Prostate gland (tissue), 2 donors: ENCODE measurements around the gene DIAPH2.

Source experiments
- CTCF ChIP-seq, 4 experiments: fragments of 200-600 bp in 2 of 4; fragments of 450-650 bp in 2 of 4; sonication (generic) in 2 of 4; IDR thresholded peaks; 1 replicate in 3 of 4; 2 replicates in 1 of 4; pipeline ENCODE4 v1.5.1; 2016 to 2019; ENCODE audit warnings: antibody characterized with exemption in 4 of 4, mild to moderate bottlenecking in 2 of 4, moderate library complexity in 2 of 4
- POLR2A ChIP-seq: fragments of 450-650 bp; IDR thresholded peaks from one replicate; pipeline ENCODE4 v1.6.1; 2016; ENCODE audit warnings: antibody characterized with exemption, mild to moderate bottlenecking
- POLR2AphosphoS5 ChIP-seq: sonication (generic); formaldehyde crosslinking; IDR thresholded peaks from one replicate; pipeline ENCODE4 v1.6.1; 2017; ENCODE audit warnings: antibody characterized with exemption

- TF ChIP-seq CTCF (IDR thresholded peaks at IDR 0.05): no peak
- no peak for TF ChIP-seq POLR2A
- TF ChIP-seq POLR2AphosphoS5: no peak
Observed at GRCh38 chrX:97117572-97117971, 432.9 kb downstream of the DIAPH2 start.
